ENCODE results near the gene SGPL1. TPM values are rescaled to one million over a fixed set of nuclear protein-coding genes. Genes with fewer than 3 reads are reported as not detected.
"Not testable (repeated sequence)": the region's sequence is repeated elsewhere in the genome, so short reads cannot be mapped to it uniquely, and the experiment has no call there.

SGPL1 gene
- polyA plus RNA-seq, 1 donor: 49.0 TPM

- Histone ChIP-seq H3K9me3 (ENCODE audit: control insufficient read depth, low read depth, low read length) (no peaks in the 10 kb centered on the region), H3K4me3 (ENCODE audit: low read length) (no peak overlapping the region), H3K4me1 (ENCODE audit: control insufficient read depth, insufficient read depth, low read length) (peaks cover 27% of the 10 kb centered on the region), H3K27ac (ENCODE audit: low read length) (no peak overlapping the region), H3K36me3 (ENCODE audit: control insufficient read depth, insufficient read depth, low read length) (peaks cover 34% of the 10 kb centered on the region), H3K27me3 (ENCODE audit: control insufficient read depth, insufficient read depth, low read length) (no peaks in the 10 kb centered on the region)
- no peak for DNase-seq
- WGBS (ENCODE audit: insufficient coverage, low lambda C conversion rate): no CpG with 5 or more reads among the region's 1 CpG
These were observed 37.7 kb downstream of the SGPL1 start for GRCh38 chr10:70853457-70853856.

GRCh38 chr10:70856454-70856853 lies 40.7 kb downstream of the SGPL1 start:
- Histone ChIP-seq H3K27ac (ENCODE audit: low read length) (no peak overlapping the region), H3K4me3 (ENCODE audit: low read length) (no peak overlapping the region), H3K4me1 (ENCODE audit: control insufficient read depth, insufficient read depth, low read length) (peaks cover 27% of the 10 kb centered on the region), H3K27me3 (ENCODE audit: control insufficient read depth, insufficient read depth, low read length) (no peaks in the 10 kb centered on the region), H3K9me3 (ENCODE audit: control insufficient read depth, low read depth, low read length) (peaks cover 1% of the 10 kb centered on the region), H3K36me3 (ENCODE audit: control insufficient read depth, insufficient read depth, low read length) (peaks cover 46% of the 10 kb centered on the region)
- WGBS (ENCODE audit: insufficient coverage, low lambda C conversion rate): no CpG with 5 or more reads among the region's 2 CpGs
- DNase-seq: no peak

- H3K4me3 ChIP-seq (ENCODE audit: low read length): no peak overlapping the region
- no peaks in the 10 kb centered on the region for H3K27me3 ChIP-seq (ENCODE audit: control insufficient read depth, insufficient read depth, low read length)
- peaks cover 44% of the 10 kb centered on the region for H3K36me3 ChIP-seq (ENCODE audit: control insufficient read depth, insufficient read depth, low read length)
- no peak overlapping the region for H3K27ac ChIP-seq (ENCODE audit: low read length)
- peaks cover 5% of the 10 kb centered on the region for H3K9me3 ChIP-seq (ENCODE audit: control insufficient read depth, low read depth, low read length)
- H3K4me1 ChIP-seq (ENCODE audit: control insufficient read depth, insufficient read depth, low read length): peaks cover 4% of the 10 kb centered on the region
- DNase-seq: peak in 1 of 2 donors; percentile 25
- WGBS (ENCODE audit: insufficient coverage, low lambda C conversion rate): 91% methylated on average over 1 of the region's 5 CpGs
These were observed 43.0 kb downstream of the SGPL1 start for GRCh38 chr10:70858759-70859158.

- peaks cover 35% of the 10 kb centered on the region for H3K36me3 ChIP-seq (ENCODE audit: control insufficient read depth, insufficient read depth, low read length)
These were observed 45.9 kb downstream of the SGPL1 start for GRCh38 chr10:70861495-70862197.

GRCh38 chr10:70863470-70864160 lies 47.9 kb downstream of the SGPL1 start:
- H3K27ac ChIP-seq (ENCODE audit: low read length): no peak overlapping the region
- DNase-seq: no peak
- H3K27me3 ChIP-seq (ENCODE audit: control insufficient read depth, insufficient read depth, low read length): no peaks in the 10 kb centered on the region
- H3K9me3 ChIP-seq (ENCODE audit: control insufficient read depth, low read depth, low read length): peaks cover 5% of the 10 kb centered on the region
- H3K36me3 ChIP-seq (ENCODE audit: control insufficient read depth, insufficient read depth, low read length): peaks cover 28% of the 10 kb centered on the region
- H3K4me1 ChIP-seq (ENCODE audit: control insufficient read depth, insufficient read depth, low read length): no peaks in the 10 kb centered on the region
- H3K4me3 ChIP-seq (ENCODE audit: low read length): no peak overlapping the region

More at GRCh38 chr10:70861495-70862197, 45.9 kb downstream of the SGPL1 start:
- not testable (repeated sequence) for H3K9me3 ChIP-seq (ENCODE audit: control insufficient read depth, low read depth, low read length); H3K4me1 ChIP-seq (ENCODE audit: control insufficient read depth, insufficient read depth, low read length); H3K4me3 ChIP-seq (ENCODE audit: low read length); H3K27ac ChIP-seq (ENCODE audit: low read length); DNase-seq; H3K27me3 ChIP-seq (ENCODE audit: control insufficient read depth, insufficient read depth, low read length)
- WGBS (ENCODE audit: insufficient coverage, low lambda C conversion rate): no CpG with 5 or more reads among the region's 42 CpGs

GRCh38 chr10:70864935-70865334 lies 49.2 kb downstream of the SGPL1 start:
- Histone ChIP-seq H3K27me3 (ENCODE audit: control insufficient read depth, insufficient read depth, low read length) (no peaks in the 10 kb centered on the region), H3K36me3 (ENCODE audit: control insufficient read depth, insufficient read depth, low read length) (peaks cover 29% of the 10 kb centered on the region), H3K9me3 (ENCODE audit: control insufficient read depth, low read depth, low read length) (peaks cover 5% of the 10 kb centered on the region), H3K4me1 (ENCODE audit: control insufficient read depth, insufficient read depth, low read length) (no peaks in the 10 kb centered on the region), H3K27ac (ENCODE audit: low read length) (no peak overlapping the region), H3K4me3 (ENCODE audit: low read length) (no peak overlapping the region)
- WGBS (ENCODE audit: insufficient coverage, low lambda C conversion rate): no CpG with 5 or more reads among the region's 1 CpG
- no peak for DNase-seq

- Histone ChIP-seq H3K27me3 (ENCODE audit: control insufficient read depth, insufficient read depth, low read length) (no peaks in the 10 kb centered on the region), H3K27ac (ENCODE audit: low read length) (peak overlapping the region; percentile 10), H3K9me3 (ENCODE audit: control insufficient read depth, low read depth, low read length) (peaks cover 4% of the 10 kb centered on the region), H3K4me1 (ENCODE audit: control insufficient read depth, insufficient read depth, low read length) (no peaks in the 10 kb centered on the region), H3K36me3 (ENCODE audit: control insufficient read depth, insufficient read depth, low read length) (peaks cover 33% of the 10 kb centered on the region), H3K4me3 (ENCODE audit: low read length) (no peak overlapping the region)
- WGBS (ENCODE audit: insufficient coverage, low lambda C conversion rate): no CpG with 5 or more reads among the region's 4 CpGs
- DNase-seq: peak; percentile 59 to 64
These were observed 50.7 kb downstream of the SGPL1 start for GRCh38 chr10:70866424-70866823.

GRCh38 chr10:70872291-70872690 lies 56.5 kb downstream of the SGPL1 start:
- Histone ChIP-seq H3K9me3 (ENCODE audit: control insufficient read depth, low read depth, low read length) (no peaks in the 10 kb centered on the region), H3K27me3 (ENCODE audit: control insufficient read depth, insufficient read depth, low read length) (no peaks in the 10 kb centered on the region), H3K4me1 (ENCODE audit: control insufficient read depth, insufficient read depth, low read length) (no peaks in the 10 kb centered on the region), H3K36me3 (ENCODE audit: control insufficient read depth, insufficient read depth, low read length) (peaks cover 67% of the 10 kb centered on the region), H3K4me3 (ENCODE audit: low read length) (no peak overlapping the region), H3K27ac (ENCODE audit: low read length) (peak overlapping the region; percentile 63)
- 87% methylated on average over 3 of the region's 7 CpGs for WGBS (ENCODE audit: insufficient coverage, low lambda C conversion rate)
- peak; percentile 45 to 53 for DNase-seq

- peaks cover 76% of the 10 kb centered on the region for H3K36me3 ChIP-seq (ENCODE audit: control insufficient read depth, insufficient read depth, low read length)
- DNase-seq: no peak
- WGBS (ENCODE audit: insufficient coverage, low lambda C conversion rate): no CpG with 5 or more reads among the region's 7 CpGs
These were observed 58.3 kb downstream of the SGPL1 start for GRCh38 chr10:70874061-70874460.

GRCh38 chr10:70879207-70879606 lies 63.5 kb downstream of the SGPL1 start:
- no peak for DNase-seq
- Histone ChIP-seq H3K4me3 (ENCODE audit: low read length) (no peak overlapping the region), H3K27ac (ENCODE audit: low read length) (no peak overlapping the region), H3K27me3 (ENCODE audit: control insufficient read depth, insufficient read depth, low read length) (no peaks in the 10 kb centered on the region), H3K36me3 (ENCODE audit: control insufficient read depth, insufficient read depth, low read length) (peaks cover 67% of the 10 kb centered on the region), H3K9me3 (ENCODE audit: control insufficient read depth, low read depth, low read length) (no peaks in the 10 kb centered on the region), H3K4me1 (ENCODE audit: control insufficient read depth, insufficient read depth, low read length) (no peaks in the 10 kb centered on the region)
- no CpG with 5 or more reads among the region's 1 CpG for WGBS (ENCODE audit: insufficient coverage, low lambda C conversion rate)

More at GRCh38 chr10:70874061-70874460, 58.3 kb downstream of the SGPL1 start:
- Histone ChIP-seq H3K27me3 (ENCODE audit: control insufficient read depth, insufficient read depth, low read length) (no peaks in the 10 kb centered on the region), H3K27ac (ENCODE audit: low read length) (no peak overlapping the region), H3K4me1 (ENCODE audit: control insufficient read depth, insufficient read depth, low read length) (no peaks in the 10 kb centered on the region), H3K4me3 (ENCODE audit: low read length) (no peak overlapping the region), H3K9me3 (ENCODE audit: control insufficient read depth, low read depth, low read length) (no peaks in the 10 kb centered on the region)
